Measurements from ENCODE around the gene BACE2. TPM values are rescaled to one million over a fixed set of nuclear protein-coding genes. Genes with fewer than 3 reads are reported as not detected.

BACE2 gene
- 15.4 and 24.3 TPM in 2 replicates for total RNA-seq

GRCh38 chr21:41167348-41168342 lies at the start of gene BACE2:
BACE2 (plus strand) TSS chr21:41168160; CDS start chr21:41168264, 104 bp downstream.

GRCh38 chr21:41316200-41317062 lies 148.5 kb downstream of the BACE2 start, which contains the start of gene FAM3B:
FAM3B (plus strand) TSS chr21:41316801; CDS start chr21:41316880, 79 bp downstream.

Other genes with a start within 250 kb of the BACE2 start
- not detected in 2 replicates for gene FAM3B, start 148.6 kb downstream of the BACE2 start, total RNA-seq
- 0.34 and 0.63 TPM in 2 replicates for gene MX2, start 193.9 kb downstream of the BACE2 start, total RNA-seq